Bronchus fibroblast of lung (primary cell): Measurements from ENCODE around the gene HOXD1. TPM values are rescaled to one million over a fixed set of nuclear protein-coding genes. Genes with fewer than 3 reads are reported as not detected.

Source experiments
- total RNA-seq: library from RNA; depleted of rRNA; stranded (reverse); fragments of >200 nt; gene quantifications from 2 replicates; pipeline ENCODE4 v1.2.3, GENCODE V29; 2015

Gene HOXD1
- not detected in 2 replicates for total RNA-seq

GRCh38 chr2:176187899-176188773 lies at the start of gene HOXD1:
HOXD1 (plus strand) TSS chr2:176188668; CDS start chr2:176188802, 134 bp downstream.

DNA sequence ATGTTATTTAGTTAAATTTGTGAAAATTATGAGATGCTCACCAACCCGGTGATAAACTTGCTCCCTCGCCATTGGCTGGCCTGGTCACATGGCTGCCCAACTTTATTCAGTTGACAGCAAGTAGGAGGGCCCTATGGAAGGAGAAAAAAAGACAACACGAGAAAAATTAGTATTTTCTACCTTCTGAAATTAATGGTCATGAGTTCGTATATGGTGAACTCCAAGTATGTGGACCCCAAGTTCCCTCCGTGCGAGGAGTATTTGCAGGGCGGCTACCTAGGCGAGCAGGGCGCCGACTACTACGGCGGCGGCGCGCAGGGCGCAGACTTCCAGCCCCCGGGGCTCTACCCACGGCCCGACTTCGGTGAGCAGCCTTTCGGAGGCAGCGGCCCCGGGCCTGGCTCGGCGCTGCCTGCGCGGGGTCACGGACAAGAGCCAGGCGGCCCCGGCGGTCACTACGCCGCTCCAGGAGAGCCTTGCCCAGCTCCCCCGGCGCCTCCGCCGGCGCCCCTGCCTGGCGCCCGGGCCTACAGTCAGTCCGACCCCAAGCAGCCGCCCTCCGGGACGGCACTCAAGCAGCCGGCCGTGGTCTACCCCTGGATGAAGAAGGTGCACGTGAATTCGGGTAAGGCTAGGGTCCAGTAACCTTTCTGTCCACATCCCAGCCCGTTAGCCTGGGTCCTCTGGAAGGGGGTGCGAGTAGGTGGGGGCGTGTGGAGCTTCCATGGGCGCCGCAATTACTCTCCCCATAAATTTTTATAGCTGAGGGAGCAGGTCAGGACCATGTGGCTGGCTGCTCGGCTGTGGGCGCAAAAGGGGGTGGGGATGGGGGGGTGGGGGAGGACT lies 36.8 kb upstream of the HOXD1 start, which contains the start of gene HOXD4:
Gene HOXD4, plus strand, starts transcription at position 109 of the 846 bp plus-strand sequence. Its CDS starts 84 bp downstream, at position 193.

DNA sequence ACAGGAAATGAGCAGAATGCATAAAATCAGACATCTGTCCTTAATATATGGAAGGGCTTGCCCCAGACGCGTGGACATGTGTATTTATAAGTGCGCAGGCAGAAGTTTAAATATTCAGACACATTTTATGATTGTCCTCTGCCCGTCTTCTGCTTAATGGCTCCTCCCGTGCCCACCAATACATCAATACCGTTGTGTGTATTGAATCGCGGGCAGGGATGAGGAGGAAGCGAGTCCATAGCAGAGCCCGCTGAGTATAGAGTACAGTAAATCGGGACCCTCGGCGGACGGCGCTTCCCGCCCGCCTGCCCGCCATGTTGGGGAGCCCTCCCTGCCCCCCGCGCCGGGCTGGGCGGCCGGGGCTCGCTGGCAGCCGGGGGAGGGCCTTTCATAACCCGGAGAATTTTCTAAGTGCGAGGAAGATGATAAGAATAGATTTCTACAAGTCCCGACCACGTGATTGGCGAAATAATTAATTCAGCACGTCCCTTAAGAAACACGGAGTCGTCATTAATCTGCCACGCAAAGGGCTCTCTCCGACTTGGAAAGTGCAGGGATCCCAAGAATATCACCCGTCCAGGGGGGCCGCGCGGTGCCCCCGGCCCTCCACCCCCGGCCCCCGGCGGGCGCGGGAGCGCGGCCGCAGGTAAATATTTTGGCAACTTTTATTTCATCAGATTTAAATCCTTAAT lies 31.5 kb upstream of the HOXD1 start, which contains the start of gene HOXD3:
Gene HOXD3, plus strand, starts transcription at position 501 of the 692 bp plus-strand sequence. CDS start 11,808 bp downstream, outside the sequence.

Other genes with a start within 250 kb of the HOXD1 start
- gene LNPK, start 186.4 kb upstream of the HOXD1 start, total RNA-seq = 15.5 and 19.7 TPM in 2 replicates
- gene EVX2, start 104.7 kb upstream of the HOXD1 start, total RNA-seq = not detected in 2 replicates
- gene HOXD13, start 95.9 kb upstream of the HOXD1 start, total RNA-seq = not detected in 2 replicates
- gene HOXD12, start 88.9 kb upstream of the HOXD1 start, total RNA-seq = not detected in 2 replicates
- not detected in 2 replicates for gene HOXD11, start 81.4 kb upstream of the HOXD1 start, total RNA-seq
- not detected in 2 replicates for gene HOXD10, start 71.9 kb upstream of the HOXD1 start, total RNA-seq
- not detected in 2 replicates for gene HOXD9, start 65.9 kb upstream of the HOXD1 start, total RNA-seq
- gene HOXD8, start 59.0 kb upstream of the HOXD1 start, total RNA-seq = not detected in 2 replicates
- not detected in 2 replicates for gene HOXD4, start 37.1 kb upstream of the HOXD1 start, total RNA-seq
- not detected in 2 replicates for gene HOXD3, start 31.4 kb upstream of the HOXD1 start, total RNA-seq
- 24.9 and 27.1 TPM in 2 replicates for gene MTX2, start 80.8 kb downstream of the HOXD1 start, total RNA-seq